Islet of Langerhans (tissue), 1 donor: ENCODE results near the gene LPP.

Experiments
- FAIRE-seq: peaks from one replicate; lab custom pipeline; 2011; peaks lifted over from hg19 to GRCh38; lab: Jason Lieb, UNC

LPP gene

GRCh38 chr3:188223936-188224335 is 70.0 kb downstream of the LPP start:
- FAIRE-seq, result no peak

GRCh38 chr3:188227442-188227841 is 73.5 kb downstream of the LPP start:
- FAIRE-seq, result no peak

- FAIRE-seq, result no peak
These were observed 75.2 kb downstream of the LPP start for GRCh38 chr3:188229177-188229576.

DNA sequence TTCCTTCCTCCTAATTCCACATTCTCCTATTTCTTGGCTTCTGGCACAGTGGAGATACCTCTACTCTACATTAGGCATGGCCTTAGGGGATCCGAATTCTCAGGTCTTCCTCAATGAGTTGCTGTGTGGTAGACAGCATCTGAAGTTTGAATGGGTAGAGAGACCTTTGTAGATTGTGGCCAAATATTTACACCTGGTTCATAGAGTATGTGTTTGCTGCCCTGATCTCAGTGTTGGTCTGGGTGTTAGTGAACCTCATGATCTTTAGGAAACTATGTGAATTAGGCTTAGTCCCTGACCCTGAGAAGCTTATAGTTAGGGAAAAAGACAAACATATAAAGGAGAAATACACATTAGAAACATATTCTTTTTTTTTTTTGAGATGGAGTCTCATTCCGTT is 75.8 kb downstream of the LPP start:
- FAIRE-seq, result no peak

GRCh38 chr3:188230962-188231361 is 77.0 kb downstream of the LPP start:
- FAIRE-seq, result no peak

GRCh38 chr3:188231456-188231855 is 77.5 kb downstream of the LPP start:
- no peak for FAIRE-seq

DNA sequence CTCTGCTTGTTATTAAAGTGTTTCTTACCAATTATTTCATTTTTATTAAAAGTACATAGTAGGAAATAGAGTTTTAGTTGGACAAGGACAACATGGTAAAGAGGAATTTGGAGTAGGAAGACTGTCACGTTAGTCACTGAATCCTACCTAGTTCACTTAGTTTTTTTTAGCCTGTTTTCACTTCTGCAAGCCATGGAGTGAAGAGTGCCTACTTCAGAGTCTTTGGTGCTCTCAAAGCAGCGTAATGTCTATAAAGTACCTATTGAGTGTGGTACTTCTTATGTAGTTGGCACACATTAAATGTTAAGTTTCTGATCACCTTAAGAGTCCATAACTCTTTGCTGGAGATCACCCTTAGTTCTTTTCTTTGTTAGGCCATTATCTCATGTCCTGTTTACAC is 78.7 kb downstream of the LPP start:
- FAIRE-seq, result no peak

- FAIRE-seq, result no peak
These were observed 79.4 kb downstream of the LPP start for GRCh38 chr3:188233320-188233719.

- no peak for FAIRE-seq
These were observed 80.2 kb downstream of the LPP start for GRCh38 chr3:188234132-188234531.

- no peak for FAIRE-seq
These were observed 82.3 kb downstream of the LPP start for GRCh38 chr3:188236271-188236670.

- FAIRE-seq, result no peak
These were observed 85.1 kb downstream of the LPP start for GRCh38 chr3:188239035-188239434.

DNA sequence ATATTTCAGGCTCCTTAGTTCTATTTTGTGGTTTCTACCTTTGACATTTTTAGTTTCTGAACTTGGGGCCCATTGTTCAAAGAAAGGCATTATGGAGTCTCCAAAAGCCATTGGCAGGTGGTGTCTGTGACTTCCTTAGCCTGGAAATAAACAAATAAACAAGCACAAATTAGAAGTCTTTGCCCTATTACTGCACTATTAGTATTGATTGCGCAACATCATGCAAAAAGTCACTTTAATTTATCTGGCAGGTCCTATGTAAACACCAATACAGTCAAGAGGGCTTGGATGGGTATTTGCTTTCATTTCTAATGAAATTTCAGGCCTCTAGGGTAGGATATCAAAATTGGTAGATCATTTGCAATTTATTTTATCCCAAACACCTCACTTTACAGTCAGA is 85.6 kb downstream of the LPP start:
- FAIRE-seq, result no peak

DNA sequence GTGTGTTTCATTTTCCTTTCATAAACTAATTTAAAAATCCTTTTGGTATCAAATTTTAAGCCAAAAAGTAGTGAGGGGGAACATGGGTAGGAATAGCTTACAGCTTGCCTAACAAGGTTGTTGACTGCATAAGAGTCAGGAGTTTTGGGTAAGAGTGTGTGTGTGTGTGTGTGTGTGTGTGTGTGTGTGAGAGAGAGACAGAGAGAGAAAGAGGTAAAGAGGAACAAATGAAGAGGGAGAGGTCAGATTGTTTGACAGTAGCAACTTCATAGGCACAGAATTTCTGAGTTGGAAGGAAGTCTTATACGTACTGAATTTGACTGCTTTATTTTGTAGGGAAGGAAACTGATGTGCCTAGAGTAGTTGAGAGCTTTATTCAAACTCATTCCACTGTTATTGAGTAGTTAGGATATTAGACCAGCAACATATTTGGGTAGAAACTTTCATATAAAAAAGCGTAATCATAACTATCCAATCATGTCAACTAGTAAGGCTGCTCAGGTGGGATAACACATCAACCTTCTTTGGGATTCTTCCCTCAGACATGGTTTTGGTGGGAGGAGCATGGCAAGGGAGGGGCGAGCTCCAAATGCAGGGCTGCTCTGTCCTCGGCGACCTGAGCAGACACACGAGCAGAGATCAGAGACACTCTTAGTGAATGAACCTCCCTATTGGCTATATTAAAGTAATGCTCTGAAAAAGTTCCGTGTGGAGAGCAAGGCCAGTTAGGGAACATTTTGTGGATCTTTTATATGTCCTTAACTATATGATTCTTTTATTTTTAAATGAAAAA is 86.4 kb downstream of the LPP start:
- no peak for FAIRE-seq

DNA sequence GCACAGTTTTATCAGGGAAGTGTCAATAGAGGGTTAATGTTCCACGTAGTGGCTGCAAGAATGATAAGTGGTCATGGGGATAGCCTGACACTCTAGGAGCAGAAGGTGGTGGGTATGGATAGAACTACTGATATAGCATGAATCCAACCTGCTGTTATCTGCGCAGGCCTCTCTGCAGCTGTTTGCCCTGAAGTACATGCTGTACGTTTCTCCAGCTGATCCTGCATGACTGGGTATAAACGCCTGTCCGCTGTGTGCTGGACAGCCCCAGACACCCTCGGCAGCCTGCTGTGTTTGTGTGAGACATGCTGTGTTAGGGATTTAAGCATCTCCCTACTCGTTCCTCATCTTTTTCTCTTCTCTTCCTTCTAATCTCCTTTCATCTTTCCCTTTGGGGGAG is 87.1 kb downstream of the LPP start:
- no peak for FAIRE-seq

- FAIRE-seq, result no peak
These were observed 87.9 kb downstream of the LPP start for GRCh38 chr3:188241883-188242282.

GRCh38 chr3:188242436-188243123 is 88.6 kb downstream of the LPP start:
- no peak for FAIRE-seq

DNA sequence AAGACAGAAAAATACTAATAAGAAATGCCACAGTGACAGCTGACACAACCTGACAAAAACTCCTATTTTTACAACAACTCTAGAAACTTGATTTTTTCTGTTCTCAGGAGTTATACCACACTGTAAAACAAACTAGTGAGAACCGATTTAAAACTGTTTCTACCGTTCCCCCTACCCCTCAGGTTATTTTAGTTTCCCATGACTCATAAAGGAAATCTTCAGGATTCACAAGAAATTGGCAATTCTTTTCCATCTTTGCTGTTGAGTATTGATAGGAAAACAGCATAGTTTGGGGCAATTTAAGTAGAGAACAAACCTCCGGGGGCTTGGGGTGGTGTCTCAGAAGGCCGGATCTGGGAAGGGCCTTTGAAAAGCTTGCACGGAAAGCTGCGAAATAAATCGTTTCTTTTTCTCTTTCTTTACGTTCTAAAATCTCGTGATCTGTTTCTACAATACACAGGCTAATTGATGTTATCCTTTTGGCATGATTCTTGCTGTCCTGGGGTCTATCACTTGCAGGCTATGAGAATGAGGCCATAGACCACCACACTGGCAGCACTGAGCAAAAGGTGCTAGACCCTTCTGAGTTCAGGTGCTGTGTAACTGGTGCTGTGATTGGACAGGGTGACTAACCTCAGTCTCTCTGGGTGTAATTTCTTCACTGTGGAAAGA is 89.3 kb downstream of the LPP start:
- no peak for FAIRE-seq

DNA sequence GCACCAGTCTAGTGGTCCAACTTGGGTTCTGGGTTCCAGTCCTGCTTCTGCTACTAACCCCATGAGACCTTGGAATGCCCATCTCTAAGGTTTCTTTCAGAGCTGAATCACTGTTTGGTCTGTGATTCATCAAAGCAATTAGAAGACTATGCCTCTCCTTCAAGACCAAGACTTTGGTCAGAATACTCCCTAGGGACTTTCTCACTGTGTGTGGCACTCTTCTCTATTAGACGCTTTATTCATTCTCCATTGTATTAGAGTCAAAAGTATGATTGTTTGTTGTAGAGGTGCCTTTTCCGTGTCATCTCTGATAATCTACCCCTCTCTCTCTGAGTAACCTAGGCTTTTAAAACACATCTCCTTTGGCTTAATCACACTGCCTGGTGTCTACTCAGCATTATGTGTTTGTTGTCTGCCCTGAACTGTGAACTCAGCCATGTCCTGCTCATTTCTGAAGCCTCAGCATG is 90.5 kb downstream of the LPP start:
- FAIRE-seq, result no peak

- FAIRE-seq, result no peak
These were observed 92.9 kb downstream of the LPP start for GRCh38 chr3:188246905-188247304.

GRCh38 chr3:188248036-188248561 is 94.1 kb downstream of the LPP start:
- FAIRE-seq, result no peak

GRCh38 chr3:188253123-188253793 is 99.3 kb downstream of the LPP start:
- FAIRE-seq, result no peak

DNA sequence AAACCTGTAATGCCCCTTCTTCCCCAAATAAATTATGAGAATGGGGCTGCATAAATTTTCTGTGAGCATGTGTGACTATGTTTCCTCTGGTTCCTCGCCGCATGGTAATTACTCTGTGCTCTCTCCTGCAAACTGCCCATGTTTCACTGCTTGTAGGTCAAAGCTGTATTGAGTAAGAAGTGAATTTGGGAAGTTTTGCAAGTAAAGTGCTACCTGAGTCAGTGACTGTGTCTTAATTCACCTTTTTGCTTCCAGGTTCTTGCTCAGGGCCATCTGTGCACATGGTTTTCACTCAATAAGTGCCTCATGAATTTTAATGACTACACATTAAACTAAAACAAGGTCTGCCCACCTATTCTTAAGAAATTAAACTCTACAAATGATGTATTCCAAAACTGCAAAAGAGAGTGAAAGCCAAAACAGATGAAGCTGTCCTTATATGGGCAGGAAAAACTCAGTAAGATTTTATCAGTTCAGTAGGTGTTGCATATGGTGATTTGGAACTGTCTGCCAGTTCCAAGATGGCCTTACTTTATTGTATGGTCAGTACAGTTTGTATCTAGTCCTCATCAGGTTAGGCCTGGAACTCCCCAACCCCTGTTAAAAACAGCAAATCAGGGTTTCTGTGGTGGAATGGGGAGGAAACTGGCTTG is 100.0 kb downstream of the LPP start:
- no peak for FAIRE-seq
